ENCODE measurements around the gene ABI3BP. TPM values are rescaled to one million over a fixed set of nuclear protein-coding genes. Genes with fewer than 3 reads are reported as not detected.

ABI3BP gene
- total and polyA plus RNA-seq, 4 donors = 1.9 to 4.2 (median 2.4) TPM

DNA sequence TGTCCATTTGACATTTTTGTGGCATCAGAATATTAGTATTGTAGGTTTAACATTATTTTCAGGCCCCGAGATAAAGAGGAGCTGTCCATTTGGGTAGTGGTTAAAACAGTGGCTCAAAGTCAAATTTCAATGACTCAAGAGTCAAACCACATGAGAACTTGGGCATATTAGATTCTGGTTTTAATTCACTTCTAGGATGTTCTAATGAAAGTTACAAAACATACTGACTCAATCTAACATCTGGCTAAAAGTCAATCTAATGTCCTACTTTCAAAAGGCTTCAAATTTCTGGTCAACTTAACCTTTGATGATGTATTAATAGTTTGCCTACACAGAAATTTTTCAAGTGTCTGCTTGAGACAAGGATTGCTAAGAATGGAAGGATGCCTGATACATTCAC lies 112.4 kb downstream of the ABI3BP start:
- TF ChIP-seq, protein P1, sequence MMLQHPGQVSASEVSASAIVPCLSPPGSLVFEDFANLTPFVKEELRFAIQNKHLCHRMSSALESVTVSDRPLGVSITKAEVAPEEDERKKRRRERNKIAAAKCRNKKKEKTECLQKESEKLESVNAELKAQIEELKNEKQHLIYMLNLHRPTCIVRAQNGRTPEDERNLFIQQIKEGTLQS (IDR thresholded peaks at IDR 0.05) = no peak
- no peak for TF ChIP-seq JUND (IDR thresholded peaks at IDR 0.05)
- no peak for TF ChIP-seq NR2F2 (IDR thresholded peaks at IDR 0.05)
- TF ChIP-seq EGR1 (IDR thresholded peaks at IDR 0.05; ENCODE audit: low read depth in 2 of 2) = no peak
- TF ChIP-seq HNF4A (conservative IDR thresholded peaks at IDR 0.05) = no peak
- TF ChIP-seq, protein P2, sequence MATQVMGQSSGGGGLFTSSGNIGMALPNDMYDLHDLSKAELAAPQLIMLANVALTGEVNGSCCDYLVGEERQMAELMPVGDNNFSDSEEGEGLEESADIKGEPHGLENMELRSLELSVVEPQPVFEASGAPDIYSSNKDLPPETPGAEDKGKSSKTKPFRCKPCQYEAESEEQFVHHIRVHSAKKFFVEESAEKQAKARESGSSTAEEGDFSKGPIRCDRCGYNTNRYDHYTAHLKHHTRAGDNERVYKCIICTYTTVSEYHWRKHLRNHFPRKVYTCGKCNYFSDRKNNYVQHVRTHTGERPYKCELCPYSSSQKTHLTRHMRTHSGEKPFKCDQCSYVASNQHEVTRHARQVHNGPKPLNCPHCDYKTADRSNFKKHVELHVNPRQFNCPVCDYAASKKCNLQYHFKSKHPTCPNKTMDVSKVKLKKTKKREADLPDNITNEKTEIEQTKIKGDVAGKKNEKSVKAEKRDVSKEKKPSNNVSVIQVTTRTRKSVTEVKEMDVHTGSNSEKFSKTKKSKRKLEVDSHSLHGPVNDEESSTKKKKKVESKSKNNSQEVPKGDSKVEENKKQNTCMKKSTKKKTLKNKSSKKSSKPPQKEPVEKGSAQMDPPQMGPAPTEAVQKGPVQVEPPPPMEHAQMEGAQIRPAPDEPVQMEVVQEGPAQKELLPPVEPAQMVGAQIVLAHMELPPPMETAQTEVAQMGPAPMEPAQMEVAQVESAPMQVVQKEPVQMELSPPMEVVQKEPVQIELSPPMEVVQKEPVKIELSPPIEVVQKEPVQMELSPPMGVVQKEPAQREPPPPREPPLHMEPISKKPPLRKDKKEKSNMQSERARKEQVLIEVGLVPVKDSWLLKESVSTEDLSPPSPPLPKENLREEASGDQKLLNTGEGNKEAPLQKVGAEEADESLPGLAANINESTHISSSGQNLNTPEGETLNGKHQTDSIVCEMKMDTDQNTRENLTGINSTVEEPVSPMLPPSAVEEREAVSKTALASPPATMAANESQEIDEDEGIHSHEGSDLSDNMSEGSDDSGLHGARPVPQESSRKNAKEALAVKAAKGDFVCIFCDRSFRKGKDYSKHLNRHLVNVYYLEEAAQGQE (IDR thresholded peaks at IDR 0.05) = no peak
- TF ChIP-seq HNF4G (IDR thresholded peaks at IDR 0.05) = no peak
- H3K27me3 ChIP-seq (ENCODE audit: control insufficient read depth in 4 of 4, insufficient read depth in 4 of 4, low read length in 3 of 4) = no peaks in the 10 kb centered on the region
- no peaks in the 10 kb centered on the region for H3K9me3 ChIP-seq (ENCODE audit: control insufficient read depth in 4 of 4, low read length in 3 of 4)
- H3K27ac ChIP-seq (ENCODE audit: low read depth in 1 of 2, low read length in 2 of 2) = no peak overlapping the region
- no peaks in the 10 kb centered on the region for H3K4me1 ChIP-seq (ENCODE audit: control insufficient read depth in 4 of 4, insufficient read depth in 4 of 4, low read length in 3 of 4)
- H3K36me3 ChIP-seq (ENCODE audit: control insufficient read depth in 4 of 4, insufficient read depth in 3 of 4, low read depth in 1 of 4, low read length in 3 of 4) = no peaks in the 10 kb centered on the region
- H3K4me3 ChIP-seq (ENCODE audit: low read depth in 1 of 3, low read length in 3 of 3) = no peak overlapping the region
- DNase-seq (ENCODE audit: low spot score) = no peak
- H3K9ac ChIP-seq (ENCODE audit: low read depth in 1 of 2, low read length in 2 of 2) = no peak overlapping the region
- 84% methylated on average over 1 of the region's 1 CpG for WGBS

DNA sequence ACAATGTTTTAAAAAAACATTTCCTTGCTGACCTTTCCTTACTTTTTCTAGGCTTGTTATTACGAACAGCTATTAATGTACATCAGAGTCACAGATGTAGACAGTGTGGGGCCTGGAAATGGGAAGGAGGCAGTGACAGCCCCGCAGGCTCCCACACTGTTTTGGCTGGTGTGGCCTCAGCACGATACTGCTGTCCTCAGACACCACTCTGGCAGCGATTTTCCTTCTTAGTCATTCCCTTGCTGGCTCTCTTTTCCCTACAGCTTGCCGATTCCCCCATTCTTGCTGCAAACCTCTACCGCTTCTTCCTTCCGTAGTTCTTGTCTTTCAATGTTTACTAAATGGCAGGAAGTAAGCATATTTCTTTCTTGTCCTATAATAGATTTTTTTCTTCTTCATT lies 113.1 kb downstream of the ABI3BP start:
- H3K27me3 ChIP-seq (ENCODE audit: control insufficient read depth in 4 of 4, insufficient read depth in 4 of 4, low read length in 3 of 4) = no peaks in the 10 kb centered on the region
- H3K36me3 ChIP-seq (ENCODE audit: control insufficient read depth in 4 of 4, insufficient read depth in 3 of 4, low read depth in 1 of 4, low read length in 3 of 4) = no peaks in the 10 kb centered on the region
- H3K4me3 ChIP-seq (ENCODE audit: low read depth in 1 of 3, low read length in 3 of 3) = no peak overlapping the region
- TF ChIP-seq, protein P3, sequence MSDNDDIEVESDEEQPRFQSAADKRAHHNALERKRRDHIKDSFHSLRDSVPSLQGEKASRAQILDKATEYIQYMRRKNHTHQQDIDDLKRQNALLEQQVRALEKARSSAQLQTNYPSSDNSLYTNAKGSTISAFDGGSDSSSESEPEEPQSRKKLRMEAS (IDR thresholded peaks at IDR 0.05) = no peak
- no peak for TF ChIP-seq RXRA (IDR thresholded peaks at IDR 0.05)
- TF ChIP-seq NR2F2 (IDR thresholded peaks at IDR 0.05) = no peak
- TF ChIP-seq, protein P2 (IDR thresholded peaks at IDR 0.05) = no peak
- TF ChIP-seq, protein P4, sequence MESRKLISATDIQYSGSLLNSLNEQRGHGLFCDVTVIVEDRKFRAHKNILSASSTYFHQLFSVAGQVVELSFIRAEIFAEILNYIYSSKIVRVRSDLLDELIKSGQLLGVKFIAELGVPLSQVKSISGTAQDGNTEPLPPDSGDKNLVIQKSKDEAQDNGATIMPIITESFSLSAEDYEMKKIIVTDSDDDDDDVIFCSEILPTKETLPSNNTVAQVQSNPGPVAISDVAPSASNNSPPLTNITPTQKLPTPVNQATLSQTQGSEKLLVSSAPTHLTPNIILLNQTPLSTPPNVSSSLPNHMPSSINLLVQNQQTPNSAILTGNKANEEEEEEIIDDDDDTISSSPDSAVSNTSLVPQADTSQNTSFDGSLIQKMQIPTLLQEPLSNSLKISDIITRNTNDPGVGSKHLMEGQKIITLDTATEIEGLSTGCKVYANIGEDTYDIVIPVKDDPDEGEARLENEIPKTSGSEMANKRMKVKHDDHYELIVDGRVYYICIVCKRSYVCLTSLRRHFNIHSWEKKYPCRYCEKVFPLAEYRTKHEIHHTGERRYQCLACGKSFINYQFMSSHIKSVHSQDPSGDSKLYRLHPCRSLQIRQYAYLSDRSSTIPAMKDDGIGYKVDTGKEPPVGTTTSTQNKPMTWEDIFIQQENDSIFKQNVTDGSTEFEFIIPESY (IDR thresholded peaks at IDR 0.05) = no peak
- TF ChIP-seq FOXA2 (IDR thresholded peaks at IDR 0.05) = no peak
- TF ChIP-seq TAF1 (conservative IDR thresholded peaks at IDR 0.05) = no peak
- no peak for TF ChIP-seq EGR1 (IDR thresholded peaks at IDR 0.05; ENCODE audit: low read depth in 2 of 2)
- no peak for TF ChIP-seq FOXA1 (IDR thresholded peaks at IDR 0.05)
- no peak for TF ChIP-seq JUND (IDR thresholded peaks at IDR 0.05)
- 67% methylated on average over 7 of the region's 7 CpGs for WGBS
- DNase-seq (ENCODE audit: low spot score) = no peak
- no peak overlapping the region for H3K9ac ChIP-seq (ENCODE audit: low read depth in 1 of 2, low read length in 2 of 2)
- no peaks in the 10 kb centered on the region for H3K9me3 ChIP-seq (ENCODE audit: control insufficient read depth in 4 of 4, low read length in 3 of 4)
- H3K4me1 ChIP-seq (ENCODE audit: control insufficient read depth in 4 of 4, insufficient read depth in 4 of 4, low read length in 3 of 4) = no peaks in the 10 kb centered on the region
- no peak overlapping the region for H3K27ac ChIP-seq (ENCODE audit: low read depth in 1 of 2, low read length in 2 of 2)
